Mesenteric fat pad (tissue), 1 donor: ENCODE data around the gene ATP9A. TPM values are rescaled to one million over a fixed set of nuclear protein-coding genes. Genes with fewer than 3 reads are reported as not detected.
A peak's percentile ranks its signal among the peaks of the same experiment; 100 is the strongest.
"Not testable (repeated sequence)": the region's sequence is repeated elsewhere in the genome, so short reads cannot be mapped to it uniquely, and the experiment has no call there.

Experiments
- DNase-seq: peaks from one replicate; pipeline ENCODE4 v3.0.0-alpha.2; 2020; ENCODE audit warnings: low spot score
- total RNA-seq: library from RNA; stranded (reverse); fragmentation: NEBNext Ultra II Directional; extraction: Animal tissue kit (Norgen Biotek cat#: 25700); gene quantifications from one replicate; pipeline ENCODE4 v1.2.1, GENCODE V29; 2021
- donor health status: DM: yes; HTN: yes; CAD: no.

Gene ATP9A
- total RNA-seq, 1 donor from 2014 or later, result 109 TPM

DNA sequence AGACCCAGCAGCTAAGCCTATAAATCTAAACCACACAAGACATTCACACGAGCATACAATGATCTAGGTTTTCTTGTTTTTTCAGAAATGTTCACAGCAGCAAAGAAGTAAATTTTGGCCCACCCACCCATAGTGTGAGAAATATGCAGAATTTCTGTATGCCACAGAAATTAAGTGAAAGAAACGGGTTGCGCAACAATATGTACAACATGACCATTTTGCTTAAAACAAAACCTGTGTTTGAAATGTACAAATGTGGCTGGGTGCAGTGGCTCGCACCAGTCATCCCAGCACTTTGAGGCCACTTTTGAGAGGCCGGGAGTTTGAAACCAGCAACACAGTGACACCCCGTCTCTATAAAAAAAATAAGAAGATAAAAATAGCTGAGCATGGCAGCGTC, 24.8 kb upstream of the ATP9A start:
- DNase-seq, result no peak

DNA sequence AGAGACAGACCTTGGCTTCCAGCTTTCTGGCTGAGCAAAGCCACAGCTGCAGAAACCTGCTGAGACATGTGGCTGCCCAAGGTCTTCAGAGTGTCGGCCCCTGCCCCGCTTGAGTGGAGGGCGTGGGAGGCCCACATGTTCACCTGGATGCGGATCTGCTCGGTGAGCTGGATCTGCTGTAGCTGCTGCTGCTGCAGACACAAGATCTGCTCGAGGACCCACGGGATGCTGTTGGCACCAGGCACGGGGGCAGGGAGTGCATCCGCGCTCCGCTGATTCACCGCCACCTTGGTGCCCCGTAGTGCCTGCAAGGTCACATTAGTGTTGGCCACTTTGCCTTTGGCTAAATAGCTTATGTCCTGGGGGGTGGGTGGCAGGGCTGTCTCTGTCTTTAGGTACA, 23.4 kb upstream of the ATP9A start:
- no peak for DNase-seq

DNA sequence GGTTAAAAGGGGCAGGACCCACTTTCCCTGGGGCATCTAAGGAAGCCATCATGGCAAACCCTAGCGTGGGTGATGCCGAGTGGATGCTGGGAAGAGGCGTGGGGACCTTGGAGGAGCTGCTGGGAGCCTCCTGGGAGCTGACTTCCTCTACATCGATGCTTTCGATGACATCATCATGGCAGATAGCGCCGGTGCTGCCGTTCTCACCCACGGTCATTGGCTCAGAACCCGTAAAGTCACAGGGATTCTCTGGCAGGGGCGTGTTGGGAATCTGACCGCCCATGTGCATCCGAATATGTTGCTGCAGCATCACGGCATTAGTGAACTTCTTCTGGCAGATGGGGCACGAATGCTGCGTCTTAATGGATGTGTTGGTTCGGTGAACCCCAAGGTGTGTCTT, 22.1 kb upstream of the ATP9A start:
- DNase-seq, result no peak

DNA sequence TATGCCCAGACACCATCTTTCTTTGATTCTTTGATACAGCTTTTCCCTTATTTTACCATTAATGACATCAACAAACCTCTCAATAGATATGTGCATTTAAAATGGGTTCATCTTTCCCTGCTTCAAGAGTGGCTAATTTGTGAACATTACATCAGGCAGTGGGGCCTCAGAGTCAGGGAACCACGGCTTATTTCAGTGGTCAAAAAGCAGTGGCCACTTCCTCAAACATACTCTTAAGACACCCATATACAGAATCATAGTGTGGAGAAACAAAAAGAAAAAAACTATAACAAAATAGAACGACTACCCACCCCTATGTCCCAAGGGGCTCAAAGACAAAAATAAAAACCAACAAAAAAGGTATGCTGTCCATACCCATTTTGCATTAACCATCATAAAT, 21.2 kb upstream of the ATP9A start:
- DNase-seq, result no peak

DNA sequence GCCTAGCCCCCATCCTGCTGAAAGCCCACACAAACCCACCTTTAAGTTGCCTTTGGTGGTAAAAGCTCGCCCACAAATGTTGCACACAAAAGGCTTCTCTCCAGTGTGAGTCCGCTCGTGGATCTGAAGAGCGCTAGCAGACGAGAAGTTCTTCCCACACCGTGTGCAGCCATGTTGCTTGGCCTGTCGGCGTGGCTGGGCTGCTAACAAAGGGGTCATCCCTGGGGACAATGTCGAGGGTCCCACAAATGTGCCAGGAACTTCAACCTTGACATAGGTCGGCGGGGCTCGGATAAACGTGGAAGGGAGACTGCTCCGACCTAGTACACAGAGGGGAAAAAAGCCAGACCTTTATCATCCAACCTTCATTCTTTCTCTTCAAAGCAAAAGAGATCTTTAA, 20.6 kb upstream of the ATP9A start:
- no peak for DNase-seq

DNA sequence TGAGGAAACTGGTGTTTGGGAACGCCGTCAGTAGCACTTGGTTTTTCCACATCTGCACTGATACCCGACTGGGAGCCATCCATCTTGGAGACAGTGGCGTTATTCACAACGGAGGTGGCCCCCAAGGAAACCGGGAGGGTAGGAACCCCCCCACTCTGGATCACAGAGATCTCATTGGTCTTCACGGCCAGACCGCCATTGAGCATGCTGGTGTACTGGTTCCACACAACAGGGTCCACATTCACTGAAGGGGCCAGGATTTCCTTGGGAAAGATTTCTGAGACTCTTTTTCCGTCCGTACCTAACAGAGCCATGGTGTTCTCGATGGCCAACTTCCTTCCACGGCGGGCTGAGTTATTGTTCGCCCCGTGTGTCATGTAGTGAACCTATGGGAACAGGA, 16.1 kb upstream of the ATP9A start:
- DNase-seq, result no peak

DNA sequence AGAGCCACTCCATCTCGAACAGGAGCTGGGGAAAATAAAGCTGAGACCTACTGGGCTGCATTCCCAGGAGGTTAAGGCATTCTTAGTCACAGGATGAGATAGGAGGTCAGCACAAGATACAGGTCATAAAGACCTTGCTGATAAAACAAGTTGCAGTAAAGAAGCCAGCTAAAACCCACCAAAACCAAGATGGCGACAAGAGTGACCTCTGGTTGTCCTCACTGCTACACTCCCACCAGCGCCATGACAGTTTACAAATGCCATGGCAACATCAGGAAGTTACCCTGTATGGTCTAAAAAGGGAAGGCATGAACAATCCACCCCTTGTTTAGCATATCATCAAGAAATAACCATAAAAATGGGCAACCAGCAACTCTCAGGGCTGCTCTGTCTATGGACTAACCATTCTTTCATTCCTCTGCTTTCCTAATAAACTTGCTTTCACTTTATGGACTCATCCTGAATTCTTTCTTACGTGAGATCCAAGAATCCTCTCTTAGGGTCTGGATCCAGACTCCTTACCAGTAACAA, 10.1 kb upstream of the ATP9A start:
- DNase-seq, result peak; percentile 33

DNA sequence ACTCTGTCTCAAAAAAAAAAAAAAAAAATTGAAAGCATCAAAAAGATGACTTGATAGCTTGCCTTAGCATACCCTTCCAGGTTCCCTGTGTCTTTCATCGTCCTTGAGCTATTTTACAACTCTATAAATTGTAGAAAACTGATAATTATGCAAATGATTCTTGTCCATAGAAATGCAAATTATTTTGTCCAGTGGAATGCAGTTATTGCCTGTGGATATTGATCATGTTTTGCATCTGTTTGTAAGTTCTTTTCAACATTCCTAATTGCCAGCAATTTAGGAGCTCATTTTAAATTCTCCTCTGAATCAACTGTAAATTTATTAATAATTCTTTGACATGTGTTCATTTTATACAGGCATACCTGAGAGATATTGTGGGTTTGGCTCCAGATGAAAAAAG, 7.1 kb upstream of the ATP9A start:
- no peak for DNase-seq

DNA sequence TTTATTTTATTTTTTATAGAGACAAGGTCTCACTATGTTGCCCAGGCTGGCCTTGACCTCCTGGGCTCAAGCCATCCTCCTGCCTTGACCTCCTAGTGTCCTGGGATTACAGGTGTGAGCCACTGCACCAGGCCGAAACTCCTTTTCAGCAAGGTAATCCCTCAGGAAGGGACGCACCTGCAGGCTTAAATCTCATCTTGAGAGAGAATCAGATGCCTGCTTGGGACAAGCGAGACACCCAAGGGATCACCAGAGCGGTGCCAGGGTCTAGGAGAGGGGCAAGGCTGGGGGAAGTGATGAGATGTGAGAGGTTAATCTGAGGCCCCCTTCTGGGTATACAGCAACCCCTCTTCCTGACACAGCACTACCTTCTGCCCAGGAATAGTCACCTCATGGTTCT, 4.0 kb upstream of the ATP9A start:
- no peak for DNase-seq

DNA sequence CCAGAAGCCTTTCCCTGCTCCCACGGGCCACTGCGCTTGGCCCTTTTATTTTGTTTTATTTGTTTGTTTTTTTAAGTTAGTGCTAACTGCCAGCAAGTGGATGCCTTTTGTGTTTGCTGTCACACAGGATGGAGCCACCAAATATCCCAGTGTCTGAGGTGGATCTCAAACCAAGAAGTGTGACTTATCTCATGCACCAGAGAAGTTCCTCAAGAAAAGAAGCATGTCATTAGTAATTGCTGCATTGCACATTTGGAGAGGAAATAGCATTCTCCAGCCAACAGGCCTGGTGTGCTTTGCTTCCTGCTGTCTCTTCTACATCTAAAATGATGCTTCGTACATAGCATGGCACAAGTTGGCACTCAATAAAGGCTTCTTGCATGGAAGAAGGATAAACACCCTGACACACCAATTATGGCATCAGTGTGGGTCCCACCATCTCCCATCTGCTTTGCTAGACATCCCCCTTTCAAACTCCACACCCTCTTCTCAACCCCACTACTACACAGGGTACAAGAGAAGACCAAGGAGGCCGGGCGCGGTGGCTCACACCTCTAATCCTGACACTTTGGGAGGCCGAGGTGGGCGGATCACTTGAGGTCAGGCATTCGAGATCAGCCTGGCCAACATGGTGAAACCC, 1.9 kb upstream of the ATP9A start:
- DNase-seq, result no peak

DNA sequence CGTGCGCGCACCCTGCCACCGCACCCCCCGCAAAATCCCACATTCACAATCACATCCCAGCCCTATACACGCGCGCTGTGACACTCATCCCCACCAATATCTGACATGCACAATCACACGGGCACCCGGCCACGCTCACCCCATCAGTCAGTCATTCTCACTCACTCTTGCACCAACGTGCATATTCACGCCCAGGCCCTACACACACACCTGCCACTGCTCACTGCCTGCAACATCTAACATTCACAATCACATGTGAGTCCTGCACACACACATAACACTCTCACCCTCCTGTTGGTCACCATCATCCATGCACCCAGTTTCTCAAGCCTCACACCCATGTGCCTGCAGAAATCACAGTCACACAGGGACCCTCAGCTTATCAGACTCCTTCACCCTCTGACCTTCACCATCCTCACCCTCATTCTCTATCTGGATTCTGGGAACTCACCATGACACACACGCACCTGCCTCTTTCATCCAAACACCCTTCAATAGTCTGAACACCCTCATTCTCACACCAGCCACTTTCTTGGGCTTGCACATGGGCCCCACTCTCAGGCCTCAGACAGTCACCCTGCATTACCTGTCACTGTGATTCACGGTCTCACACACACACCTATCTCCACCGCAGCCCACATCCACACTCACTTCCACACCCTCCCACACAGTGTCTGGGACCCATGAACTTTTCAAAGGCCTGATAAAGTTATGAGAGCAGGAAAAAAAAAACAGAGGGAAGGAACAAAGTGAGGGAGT, 748 bp upstream of the ATP9A start:
- DNase-seq, result no peak

DNA sequence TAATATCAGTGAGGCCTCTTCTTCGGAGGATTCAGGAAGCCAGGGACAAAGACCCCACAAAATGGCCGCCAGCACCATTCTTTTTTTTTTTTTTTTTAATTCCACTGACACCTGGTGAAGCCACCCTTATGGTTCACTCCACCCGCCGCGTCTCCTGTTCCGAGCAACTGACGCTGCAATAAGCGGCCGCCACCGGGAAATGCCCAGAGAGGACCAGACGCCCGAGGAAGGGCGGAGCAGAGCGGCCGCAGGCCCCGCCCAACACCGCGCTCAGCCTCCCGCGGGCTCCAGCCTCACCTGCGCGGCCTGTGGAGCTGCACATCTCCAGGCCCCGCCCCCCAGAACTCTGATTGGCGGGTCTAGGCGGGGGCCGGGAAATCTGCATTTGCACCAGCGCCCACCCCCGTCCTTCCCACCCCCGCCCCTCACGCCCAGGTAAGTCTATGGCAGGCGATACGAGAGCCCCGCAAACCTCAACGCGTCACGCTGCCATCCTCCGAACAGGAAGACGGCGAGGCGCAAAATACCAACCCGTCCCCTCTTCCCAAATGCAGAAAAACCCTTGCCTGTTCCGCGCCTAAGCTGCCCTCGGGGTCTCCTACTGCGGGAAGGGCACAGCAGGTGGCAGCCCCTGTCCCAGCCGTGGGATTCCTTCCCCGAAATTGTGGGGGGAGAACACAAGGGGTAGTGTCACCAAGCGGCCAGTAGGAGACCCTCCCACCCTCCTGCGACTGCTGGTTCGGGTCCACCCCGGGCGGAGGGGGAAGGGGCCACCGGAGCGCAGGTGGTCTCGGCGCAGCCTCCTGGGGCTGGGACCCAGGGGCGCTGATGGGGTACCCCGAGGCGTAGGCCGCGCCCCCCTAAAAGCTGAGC, 960 bp downstream of the ATP9A start:
- peak; percentile 92 for DNase-seq

DNA sequence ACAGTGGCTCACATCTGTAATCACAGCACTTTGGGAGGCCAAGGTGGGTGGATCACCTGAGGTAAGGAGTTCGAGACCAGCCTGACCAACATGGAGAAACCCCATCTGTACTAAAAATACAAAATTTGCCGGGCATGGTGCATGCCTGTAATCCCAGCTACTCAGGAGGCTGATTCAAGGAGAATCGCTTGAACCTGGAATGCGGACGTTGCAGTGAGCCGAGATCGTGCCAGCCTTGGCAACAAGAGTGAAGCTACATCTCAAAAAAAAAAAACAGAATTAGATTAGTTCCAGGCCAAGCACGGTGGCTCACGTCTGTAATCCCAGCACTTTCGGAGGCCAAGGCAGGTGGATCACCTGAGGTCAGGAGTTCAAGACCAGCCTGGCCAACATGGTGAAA, 2.8 kb downstream of the ATP9A start:
- DNase-seq, result not testable (repeated sequence)

DNA sequence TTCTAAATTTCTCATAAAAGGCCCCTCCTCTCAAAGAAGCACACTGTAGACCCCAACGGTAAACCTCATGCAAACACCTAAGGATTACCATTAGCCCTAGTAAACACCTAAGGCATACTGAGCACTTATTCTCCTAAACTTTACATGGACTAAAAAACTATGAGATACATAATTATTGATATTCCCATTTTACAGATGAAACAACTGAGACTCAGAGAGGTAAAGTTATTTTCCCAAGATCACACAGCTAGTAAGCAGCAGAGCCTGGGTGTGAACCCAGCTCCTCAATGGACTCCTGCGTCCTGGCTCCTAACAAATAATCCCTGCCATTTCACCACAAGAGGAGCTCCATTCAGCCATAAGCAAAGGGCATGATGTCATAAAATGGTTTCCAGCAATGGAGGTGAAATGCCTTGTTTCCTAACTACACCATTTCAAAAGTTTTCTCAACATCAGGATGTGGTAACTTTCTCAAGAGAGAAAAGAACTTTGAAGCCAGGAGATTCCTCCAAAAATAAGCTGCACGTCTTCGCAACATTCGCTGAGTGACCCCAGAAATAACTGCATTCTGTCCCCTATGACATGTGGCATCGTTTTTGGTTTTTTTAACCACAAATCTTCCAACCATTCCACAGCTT, 4.1 kb downstream of the ATP9A start:
- DNase-seq, result no peak

DNA sequence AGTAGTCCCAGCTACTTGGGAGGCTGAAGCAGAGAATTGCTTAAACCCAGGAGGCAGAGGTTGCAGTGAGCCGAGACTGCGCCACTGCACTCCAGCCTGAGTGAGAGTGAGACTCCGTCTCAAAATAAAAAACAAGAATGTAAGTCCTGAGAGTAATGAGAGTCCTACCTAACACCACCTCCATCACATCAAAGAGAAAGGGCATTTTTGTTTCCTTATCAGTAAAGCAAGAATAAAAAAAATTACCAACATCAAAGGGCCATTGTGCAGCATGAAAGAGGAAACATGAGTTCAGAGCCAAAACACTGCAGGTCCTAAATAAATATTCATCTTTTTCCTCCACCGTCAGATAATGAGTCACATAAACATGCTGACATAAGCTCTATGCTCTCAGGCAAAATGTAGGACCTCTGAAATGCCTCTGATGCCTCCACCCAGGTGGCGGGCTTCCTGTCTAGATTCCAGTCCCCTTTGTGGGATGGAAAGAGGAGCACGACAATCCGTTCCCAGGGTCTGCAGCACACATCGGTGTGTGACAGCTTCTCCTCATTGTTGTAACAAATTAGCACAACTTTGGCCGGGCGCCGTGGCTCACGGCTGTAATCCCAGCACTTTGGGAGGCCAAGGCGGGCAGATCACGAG, 7.2 kb downstream of the ATP9A start:
- no peak for DNase-seq

DNA sequence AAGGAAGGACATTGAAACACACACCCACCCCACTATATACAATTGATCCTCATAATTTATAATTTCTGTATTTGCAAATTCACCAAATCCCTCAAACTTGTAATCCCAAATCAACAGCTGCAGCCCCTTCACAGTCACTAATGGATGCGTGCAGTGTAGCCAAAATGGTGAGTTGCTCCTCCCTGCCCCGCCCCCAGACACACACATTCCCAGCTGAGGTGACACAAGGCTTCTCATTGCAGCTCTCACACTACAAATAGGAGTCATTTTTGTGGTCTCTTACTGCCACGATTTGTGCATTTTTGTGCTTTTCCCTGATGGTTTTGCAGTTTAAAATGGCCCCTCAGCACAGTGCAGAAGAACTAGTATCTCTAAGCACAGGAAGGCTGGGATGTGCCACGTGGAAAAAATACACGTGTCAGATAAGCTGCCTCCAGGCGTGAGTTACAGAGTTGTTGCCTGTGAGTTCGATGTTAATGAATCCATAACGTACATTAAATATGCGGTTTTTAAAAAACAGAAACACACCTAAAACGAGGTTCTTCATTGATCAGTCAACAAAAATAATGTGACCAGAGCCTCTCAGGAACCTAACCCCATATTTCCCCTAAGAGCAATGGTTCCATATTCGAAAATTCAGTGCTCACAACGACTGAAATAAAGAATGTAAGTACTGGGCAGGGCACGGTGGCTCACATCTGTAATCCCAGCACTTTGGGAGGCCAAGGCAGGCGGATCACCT, 8.2 kb downstream of the ATP9A start:
- no peak for DNase-seq

DNA sequence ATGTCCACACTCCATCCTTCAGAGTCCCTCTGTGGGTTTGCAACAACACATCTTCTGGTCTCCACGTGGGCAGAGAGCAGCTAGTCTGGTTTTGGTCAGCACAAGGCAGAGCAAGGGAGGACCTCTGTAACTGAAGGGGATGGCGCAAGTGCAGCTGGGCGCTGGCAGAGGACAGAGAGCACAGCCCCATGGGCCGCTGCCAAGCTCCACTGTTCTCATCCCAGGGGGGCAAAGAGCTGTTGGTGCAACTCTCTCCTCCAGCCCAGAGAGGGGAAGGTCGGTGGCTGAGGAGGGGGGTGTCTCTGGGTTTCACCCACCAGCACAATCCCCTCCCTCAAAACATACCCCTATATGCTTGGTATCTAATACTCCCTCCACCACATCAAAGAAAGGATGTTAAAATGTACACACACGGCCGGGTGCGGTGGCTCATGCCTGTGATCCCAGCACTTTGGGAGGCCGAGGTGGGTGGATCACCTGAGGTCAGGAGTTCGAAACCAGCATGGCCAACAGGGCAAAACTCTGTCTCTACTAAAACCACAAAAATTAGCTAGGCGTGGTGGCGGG, 9.1 kb downstream of the ATP9A start:
- DNase-seq, result no peak

DNA sequence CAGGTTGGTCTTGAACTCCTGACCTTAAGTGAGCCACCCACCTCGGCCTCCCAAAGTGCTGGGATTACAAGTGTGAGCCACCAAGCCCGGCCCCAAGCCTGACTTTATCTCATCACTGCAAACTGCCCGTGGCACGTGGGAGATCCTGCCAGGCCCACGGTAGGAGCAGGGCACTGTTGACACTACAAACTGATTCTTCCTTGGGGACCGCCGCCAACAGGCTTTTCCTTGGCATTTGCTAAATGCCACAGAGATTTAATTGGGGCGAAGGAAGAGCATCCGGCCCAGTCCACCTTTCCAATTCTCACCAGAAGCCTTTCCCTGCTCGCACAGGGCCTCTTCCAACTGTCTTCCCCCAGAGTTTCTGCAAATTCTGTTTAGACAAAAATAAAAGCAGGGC, 11.0 kb downstream of the ATP9A start:
- no peak for DNase-seq

DNA sequence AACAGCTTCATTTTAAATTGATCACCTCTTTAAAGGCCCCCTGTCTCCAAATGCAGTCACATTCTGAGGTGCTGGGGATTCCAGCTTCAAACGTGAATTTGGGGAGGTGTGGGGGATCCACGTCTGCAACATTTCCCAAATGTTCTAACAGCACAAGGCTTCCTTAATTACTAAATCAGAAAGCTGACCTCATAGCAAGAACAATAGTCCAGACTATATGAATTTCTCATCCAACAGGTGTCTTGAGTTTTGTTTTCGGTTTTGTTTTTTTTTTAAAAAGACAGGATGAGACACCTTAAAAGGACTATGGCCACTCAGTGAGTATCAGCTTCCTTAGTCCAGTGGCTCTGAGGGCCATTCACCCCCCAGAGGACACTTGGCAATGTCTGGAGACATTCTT, 11.5 kb downstream of the ATP9A start:
- DNase-seq, result no peak

DNA sequence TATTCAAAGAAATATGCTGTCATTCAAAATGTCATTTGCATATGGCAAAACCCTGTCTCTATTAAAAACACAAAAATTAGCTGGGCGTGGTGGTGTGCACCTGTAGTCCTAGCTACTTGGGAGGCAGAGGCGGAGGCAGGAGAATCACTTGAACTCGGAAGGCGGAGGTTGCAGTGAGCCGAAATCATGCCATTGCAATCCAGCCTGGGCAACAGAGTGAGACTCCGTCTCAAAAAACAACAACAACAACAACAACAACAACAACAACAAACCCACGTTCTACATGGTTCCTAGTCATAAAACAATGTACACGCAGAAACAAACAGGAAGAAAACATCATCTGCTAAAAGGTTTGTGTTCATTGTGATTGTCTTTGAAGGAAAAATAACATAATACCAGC, 15.0 kb downstream of the ATP9A start:
- not testable (repeated sequence) for DNase-seq
